GM06990 (cell line): ENCODE measurements around the gene FAM20A.

Experiments used
- DNase-seq: peaks from one replicate; pipeline ENCODE4 v3.0.0-alpha.2; 2011; ENCODE audit not compliant: insufficient read length; ENCODE audit errors: extremely low read depth
- H3K27me3 ChIP-seq: replicated peaks from 2 replicates; pipeline ENCODE4 v1.6.0; 2011; ENCODE audit warnings: low read length; ENCODE audit not compliant: control insufficient read depth, insufficient read depth
- H3K36me3 ChIP-seq: 2 replicates; pipeline ENCODE4 v1.5.1; 2011; ENCODE audit warnings: low read length; ENCODE audit not compliant: control insufficient read depth, insufficient read depth
- H3K4me3 ChIP-seq: replicated peaks from 2 replicates; pipeline ENCODE4 v1.5.1; 2011; ENCODE audit warnings: low read depth, mild to moderate bottlenecking, control low read depth, low read length
- CTCF ChIP-seq: IDR thresholded peaks from 2 replicates; pipeline ENCODE4 v1.5.1; 2011; ENCODE audit warnings: low read length, control low read depth, mild to moderate bottlenecking, inconsistent platforms; ENCODE audit not compliant: insufficient read depth, poor library complexity, severe bottlenecking

FAM20A gene

GRCh38 chr17:68612923-68613292, 11.7 kb upstream of the FAM20A start:
- no peak for DNase-seq
- no peaks in the 10 kb centered on the region for H3K36me3 ChIP-seq
- TF ChIP-seq CTCF = no peak
- no peaks in the 10 kb centered on the region for H3K27me3 ChIP-seq
- no peak overlapping the region for H3K4me3 ChIP-seq

DNA sequence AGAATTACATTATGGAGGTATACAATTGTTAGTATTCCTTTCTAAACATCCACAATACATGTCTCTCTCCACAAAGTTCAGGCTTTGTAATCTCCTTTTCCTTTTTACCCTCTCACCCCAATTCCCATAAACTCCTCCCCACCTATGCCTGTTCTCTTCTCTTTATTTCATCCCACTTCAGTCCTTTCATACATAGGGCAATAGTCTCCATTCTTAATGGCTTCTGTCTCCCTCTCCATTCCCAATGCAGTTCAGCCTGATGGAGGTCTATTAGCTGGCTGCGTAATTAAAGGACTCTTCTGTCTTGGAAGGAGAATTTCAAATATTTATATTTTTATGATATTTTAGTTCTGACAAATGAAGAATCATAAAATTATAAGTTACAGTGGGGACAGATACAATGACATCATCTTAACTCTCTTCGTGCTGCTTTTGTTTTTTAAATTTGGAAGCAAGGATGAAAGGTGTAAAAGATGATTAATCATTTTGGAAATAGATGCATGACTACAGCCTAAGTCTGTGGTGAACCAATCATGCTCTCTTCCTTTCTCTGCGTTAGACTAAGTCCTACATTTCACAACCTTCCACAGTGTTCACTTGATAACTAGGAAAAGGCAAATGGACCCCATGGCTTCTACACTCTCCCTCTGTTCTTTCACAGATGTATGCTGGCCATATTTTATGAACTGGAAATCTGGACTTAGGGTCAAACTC, 11.2 kb upstream of the FAM20A start:
- Histone ChIP-seq H3K36me3 (no peaks in the 10 kb centered on the region), H3K27me3 (no peaks in the 10 kb centered on the region), H3K4me3 (no peak overlapping the region)
- TF ChIP-seq CTCF = no peak
- DNase-seq = no peak

GRCh38 chr17:68611353-68612208, 10.4 kb upstream of the FAM20A start:
- no peak for DNase-seq
- TF ChIP-seq CTCF = no peak
- no peak overlapping the region for H3K4me3 ChIP-seq
- no peaks in the 10 kb centered on the region for H3K36me3 ChIP-seq
- no peaks in the 10 kb centered on the region for H3K27me3 ChIP-seq

- no peak for TF ChIP-seq CTCF
- DNase-seq = no peak
Observed at GRCh38 chr17:68610554-68610953, 9.4 kb upstream of the FAM20A start.

DNA sequence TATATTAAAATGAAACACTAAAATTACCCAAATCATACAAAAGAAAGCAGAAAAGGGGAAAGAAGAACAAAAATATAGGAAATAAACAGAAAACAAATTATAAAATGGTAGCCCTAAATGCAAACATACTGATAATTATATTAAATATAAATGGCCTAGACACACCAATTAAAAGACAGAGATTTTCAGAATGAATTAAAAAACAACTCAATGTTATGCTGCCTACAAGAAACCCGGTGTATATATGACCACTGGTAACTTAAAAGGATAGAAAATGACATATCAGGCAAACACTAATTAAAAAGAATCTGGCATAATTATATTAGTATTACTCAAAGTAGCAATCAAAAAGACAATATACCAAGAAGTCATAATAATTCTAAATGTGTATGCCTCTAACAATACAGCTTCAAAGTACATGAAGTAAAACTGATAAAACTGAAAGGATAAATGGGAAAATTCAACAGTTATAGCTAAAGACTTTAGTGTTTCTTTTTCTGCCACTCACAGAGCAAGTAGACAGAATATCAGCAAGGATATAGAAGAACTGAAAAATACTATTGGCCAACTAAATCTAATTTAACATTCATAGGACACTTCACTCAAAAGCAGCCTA, 7.5 kb upstream of the FAM20A start:
- DNase-seq = no peak
- H3K27me3 ChIP-seq = no peaks in the 10 kb centered on the region
- no peak for TF ChIP-seq CTCF
- H3K36me3 ChIP-seq = no peaks in the 10 kb centered on the region
- no peak overlapping the region for H3K4me3 ChIP-seq

More at GRCh38 chr17:68610554-68610953, 9.4 kb upstream of the FAM20A start:
- Histone ChIP-seq H3K4me3 (no peak overlapping the region), H3K36me3 (no peaks in the 10 kb centered on the region), H3K27me3 (no peaks in the 10 kb centered on the region)
